Left kidney (tissue), 2 donors: ENCODE measurements around the gene ERC2. TPM values are rescaled to one million over a fixed set of nuclear protein-coding genes. Genes with fewer than 3 reads are reported as not detected.

Source experiments
- DNase-seq: peaks from one replicate; pipeline ENCODE4 v3.0.0-alpha.2; 2013
- polyA plus RNA-seq: library from polyadenylated mRNA; unstranded; fragments of 120-200 nt; gene quantifications from one replicate; pipeline ENCODE4 v1.2.1, GENCODE V29; 2013; ENCODE audit not compliant: insufficient read length

The ERC2 gene
- polyA plus RNA-seq, 1 donor: 3.9 TPM

DNA sequence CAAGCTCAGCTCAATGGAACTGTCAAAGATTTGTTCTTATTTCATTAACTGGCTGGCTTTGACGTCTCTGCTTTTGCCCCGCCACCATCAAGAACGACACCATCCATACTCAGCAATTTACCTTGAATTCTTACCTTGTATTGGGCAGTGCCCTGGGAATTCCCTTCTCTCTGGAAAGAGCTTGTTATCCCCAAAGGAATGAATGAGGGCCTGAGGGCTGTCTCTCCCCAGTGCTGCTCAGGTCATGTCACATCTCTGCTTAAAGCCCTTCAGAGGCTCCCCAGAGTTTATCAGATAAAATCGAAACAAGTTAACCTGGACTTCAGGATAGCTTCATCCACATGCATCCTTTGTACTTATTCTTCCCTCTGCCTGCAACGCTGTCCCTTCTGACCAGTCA lies 975.3 kb downstream of the ERC2 start:
- DNase-seq: no peak

DNA sequence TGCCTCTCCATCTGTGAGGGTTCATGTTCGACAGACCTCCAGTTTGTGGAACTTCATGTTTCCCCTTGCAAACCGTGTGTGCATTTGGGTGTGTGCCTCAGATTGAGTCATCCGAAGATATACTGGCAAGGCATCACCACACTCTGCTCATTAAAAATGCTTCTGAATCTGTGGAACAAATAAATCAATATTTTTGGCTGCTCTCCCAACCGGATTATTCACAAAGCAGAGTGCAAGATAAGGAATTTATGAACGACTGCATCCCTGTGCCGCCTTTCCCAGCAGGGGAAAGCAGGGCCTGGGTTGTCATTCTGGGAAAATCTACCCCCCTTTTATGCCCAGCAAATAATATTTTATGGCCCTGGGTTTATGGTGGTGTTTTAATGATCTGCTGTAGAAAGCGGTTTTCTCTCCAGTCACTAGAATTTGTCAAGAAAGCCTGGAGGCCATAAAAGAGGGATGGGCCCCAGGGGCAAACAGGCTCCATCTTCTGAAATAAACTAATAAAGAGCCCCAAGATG lies 976.9 kb downstream of the ERC2 start:
- no peak for DNase-seq

DNA sequence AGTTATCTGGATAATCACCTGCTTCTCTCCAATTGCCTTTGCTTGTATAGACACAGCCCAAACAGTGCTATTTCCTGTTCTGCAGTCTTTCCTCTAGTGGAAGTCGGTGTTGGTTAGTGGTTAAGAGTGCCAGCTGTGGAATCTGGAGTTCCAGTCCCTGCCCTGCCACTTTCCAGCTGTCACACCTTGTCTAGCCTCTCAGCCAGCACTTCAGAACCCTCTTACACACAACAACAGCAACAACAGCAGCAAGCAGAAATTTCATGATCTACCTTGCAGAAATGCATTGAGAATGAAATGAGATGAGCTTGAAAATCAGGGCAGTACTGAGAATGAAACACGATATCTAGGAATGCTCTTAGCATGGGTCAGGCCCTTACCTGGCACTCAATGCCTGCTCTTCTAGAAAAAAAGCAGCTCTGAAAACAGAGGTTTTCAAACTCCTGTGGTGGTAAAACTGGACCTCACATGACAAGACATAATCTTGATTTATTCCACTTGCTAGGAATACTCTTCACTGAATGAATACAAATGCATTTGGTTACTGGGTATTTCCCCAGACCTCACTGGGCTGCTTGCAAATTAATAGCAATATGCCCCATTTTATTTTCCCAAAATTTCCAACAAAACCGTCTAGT lies 977.9 kb downstream of the ERC2 start:
- DNase-seq: no peak

DNA sequence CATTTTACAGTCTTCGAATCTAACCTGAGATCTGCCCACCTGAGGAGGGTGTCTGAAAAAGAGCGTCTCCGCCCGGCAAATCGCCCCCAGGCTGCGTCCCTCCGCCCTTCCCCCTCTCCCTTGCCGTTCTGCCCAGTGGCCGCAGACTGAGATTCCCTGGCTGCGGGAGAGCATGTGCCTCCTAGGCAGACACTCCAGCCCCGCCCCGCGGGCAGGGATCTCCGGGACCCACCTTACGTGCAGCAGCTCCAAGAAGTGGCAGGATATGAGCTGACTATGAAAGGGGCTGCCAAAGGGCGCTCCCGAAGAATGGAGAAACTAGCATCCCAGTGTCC lies 978.5 kb downstream of the ERC2 start:
- no peak for DNase-seq

DNA sequence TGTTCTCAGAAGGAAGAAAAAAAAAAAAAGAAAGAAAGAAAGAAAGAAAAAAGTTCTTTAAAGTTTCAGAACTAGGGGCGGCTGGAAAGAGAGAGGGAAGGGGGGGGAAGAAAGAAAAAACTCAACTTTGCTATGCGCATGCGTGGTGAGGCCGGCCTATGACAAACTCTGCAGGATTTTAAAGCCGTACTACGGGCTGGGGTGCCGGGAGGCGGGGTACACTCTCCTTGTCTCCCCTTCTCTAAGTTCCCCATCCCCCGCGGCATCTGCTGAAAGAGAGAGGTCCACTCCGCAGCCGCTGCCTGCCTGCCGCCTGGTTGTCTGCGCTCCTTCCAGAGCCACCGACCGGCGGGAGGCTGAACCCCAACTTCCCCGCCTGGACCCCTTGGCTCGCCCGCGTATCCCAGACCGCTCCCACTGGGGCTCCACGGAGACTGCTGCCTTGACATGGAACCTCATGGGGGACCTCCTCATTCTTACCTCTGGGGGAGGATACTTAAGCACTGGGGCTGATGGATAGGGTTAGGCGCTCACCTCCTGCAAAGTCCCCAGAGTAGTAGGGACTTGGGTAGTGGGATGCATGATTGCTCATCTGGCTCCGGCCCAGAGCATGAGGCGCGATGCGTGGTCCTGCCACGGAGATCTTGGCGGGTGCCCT lies 979.7 kb downstream of the ERC2 start:
- peak; percentile 86 for DNase-seq

DNA sequence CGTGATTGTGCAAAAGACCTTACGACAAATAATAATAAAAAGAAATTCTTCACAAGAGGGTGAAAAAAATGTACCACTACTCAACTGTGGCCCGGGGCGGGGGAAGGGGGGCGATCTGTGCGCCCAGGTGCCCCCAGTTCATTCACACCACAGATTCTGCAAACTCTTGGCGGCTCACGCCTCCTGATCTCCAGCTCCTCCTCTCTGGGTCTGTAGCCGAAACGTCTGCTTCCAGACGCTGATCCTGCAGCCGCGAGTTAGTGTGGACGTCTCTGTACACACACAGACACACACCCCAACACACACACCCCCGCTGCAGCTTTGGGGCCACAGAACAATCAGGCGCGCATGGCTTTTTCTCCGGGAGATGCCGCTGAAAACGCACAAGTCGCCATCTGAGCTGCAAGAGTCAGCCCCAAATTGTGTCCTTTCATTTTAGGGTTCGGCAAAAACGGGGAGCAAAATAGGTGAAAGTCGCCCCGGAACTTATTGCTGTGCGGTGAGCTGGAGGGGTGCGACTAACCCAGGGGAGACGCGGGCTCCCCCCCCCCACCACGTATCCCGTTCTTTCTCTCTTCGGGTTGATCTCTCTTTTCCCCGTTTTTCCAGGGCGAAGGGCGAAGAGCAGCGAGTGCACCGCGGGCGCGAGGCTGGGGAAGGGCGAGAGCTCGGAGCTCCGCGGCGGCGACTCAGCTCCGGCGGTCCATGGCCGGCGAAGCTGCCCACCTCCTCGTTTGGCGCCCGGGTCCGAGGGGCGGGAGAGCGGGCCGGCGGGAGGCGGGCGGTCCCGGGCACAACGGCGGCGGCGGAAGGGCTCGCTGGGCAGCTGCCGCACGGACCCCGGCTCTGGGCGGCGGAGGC lies 980.7 kb downstream of the ERC2 start:
- DNase-seq: no peak

DNA sequence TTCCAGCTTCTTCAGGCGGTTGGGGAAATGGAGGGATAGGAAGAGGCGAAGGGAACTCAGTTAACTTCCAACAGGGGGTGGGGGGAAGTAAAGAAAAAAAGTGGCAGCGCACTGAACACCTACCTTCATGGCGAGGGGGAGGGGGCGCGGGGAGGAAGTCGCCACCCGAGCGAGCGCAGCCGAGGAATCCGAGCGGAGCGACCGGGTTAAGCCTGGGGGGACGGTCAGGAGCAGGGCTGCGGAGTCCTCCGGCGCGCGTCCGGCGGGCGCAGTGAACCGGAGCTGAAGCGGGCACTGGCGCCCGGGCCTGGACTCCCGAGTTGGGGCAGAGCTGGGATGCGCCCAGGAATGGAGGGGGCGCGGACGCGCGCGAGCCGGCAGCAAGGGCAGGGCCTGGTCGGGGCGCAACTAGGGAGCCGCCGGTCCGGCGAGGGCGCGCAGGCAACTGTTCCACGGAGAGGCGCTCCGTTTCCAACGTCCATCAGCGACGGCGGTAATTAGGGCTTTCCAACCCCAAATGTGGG lies 981.3 kb downstream of the ERC2 start, which contains the start of gene WNT5A:
WNT5A (minus strand) TSS at position 450 of the 524 bp plus-strand sequence; CDS start at position 129, 321 bp downstream.
- no peak for DNase-seq

DNA sequence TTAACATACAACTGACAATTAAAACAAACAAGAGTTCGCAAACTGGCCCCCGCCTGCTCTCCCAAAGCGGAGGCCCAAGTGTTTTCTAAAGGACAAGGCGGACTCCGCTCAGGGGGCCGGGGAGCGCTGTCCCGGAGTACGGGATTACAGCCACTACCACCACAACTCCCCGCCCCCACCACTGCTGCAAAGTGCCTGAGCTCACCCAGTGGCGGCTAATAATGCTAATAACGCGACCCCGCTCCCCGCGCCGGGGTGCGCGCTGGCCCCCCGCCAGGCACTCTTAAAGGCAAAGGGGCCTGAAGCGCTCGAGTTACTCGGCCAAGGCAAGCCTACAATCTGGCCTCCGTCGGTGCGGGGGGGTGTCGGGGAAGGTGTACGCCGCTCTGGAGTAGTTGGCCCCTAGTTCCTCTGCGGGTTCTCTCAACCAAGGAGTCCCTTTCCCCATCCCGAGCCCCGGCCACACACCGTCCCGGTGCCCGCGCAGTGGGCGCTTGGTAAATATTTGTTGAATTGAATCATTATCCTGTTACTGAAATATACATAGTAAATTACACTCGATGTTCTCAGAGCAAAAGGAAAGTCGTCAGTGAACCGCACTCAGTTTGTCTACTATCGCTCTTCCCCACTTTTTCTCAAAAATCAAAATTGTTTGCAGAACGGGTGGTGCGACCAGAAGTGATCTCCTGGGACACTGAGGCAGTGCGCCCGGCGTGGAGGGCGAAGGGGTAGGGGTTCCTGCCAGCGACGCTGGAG lies 982.0 kb downstream of the ERC2 start:
- DNase-seq: no peak

DNA sequence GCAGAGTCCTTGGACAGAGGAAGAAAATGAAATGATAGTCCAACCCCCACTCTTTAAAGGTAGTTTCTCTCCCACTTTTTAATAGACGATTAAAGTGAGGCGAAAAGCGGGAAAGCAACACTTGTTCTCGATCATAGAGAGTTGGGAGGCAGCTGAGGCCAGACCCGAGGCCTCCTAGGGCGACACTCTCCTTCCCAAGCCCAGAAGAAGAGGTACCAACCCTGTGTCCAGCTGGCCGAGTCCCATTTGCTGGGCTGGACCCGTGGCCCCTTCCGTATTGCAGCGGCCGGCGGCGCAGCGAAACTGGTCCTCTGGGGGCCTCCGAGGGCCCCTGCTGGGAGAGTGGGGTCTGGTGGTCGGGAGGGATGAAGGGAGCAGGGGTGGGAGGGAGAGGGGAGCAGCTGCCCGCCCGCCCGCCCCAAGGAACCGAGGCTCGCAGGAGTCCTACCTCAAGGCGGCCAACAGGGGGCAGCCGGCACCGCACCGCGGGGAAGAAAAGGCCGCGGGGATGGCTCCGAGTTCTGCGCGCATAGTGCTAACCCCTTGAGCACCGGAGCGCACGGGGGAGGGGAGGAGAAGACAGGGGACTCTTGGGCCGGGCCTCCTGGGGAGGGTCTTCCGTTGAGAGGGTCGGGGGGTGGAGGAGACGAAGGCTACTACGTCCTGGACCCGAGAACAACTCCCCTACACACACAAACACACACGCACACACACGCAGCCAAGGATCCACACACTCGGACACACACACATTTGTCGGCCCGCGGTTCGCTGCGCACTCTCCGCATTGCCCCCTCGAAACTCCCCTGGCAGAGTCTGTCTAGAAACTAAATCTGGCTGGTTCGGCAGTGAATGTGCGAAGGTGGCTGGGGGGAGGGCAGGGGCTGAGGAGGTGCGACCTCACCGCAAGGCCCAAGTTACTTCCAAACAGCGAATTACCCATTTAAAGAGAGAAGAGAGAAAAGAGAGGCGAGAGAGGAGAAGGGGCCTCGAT lies 983.2 kb downstream of the ERC2 start:
- peak; percentile 84 for DNase-seq

DNA sequence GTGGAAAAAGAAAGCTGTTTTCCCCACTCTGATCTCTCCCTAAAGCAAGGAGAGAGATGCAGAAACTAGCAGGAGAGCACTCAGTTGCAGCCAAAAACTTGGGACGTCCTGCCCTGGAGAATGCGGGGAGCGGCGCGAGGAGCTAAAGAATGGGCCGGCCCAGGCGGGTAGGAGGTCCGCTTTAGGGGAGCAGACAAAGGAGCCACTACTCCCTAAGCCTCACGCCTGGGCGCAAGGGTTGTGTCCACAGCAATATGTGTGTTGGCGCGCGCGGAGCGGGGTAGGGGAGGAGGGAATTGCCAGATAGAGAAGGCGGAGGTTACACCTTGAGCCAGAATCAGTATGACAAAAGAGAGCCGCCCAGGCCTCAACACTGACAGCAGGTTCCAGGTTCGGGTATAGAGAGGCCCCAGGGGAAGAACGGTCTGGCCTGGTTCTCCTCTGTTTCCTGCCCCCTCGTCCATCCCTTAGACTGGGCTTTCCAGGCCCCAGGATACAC lies 984.0 kb downstream of the ERC2 start:
- DNase-seq: no peak

DNA sequence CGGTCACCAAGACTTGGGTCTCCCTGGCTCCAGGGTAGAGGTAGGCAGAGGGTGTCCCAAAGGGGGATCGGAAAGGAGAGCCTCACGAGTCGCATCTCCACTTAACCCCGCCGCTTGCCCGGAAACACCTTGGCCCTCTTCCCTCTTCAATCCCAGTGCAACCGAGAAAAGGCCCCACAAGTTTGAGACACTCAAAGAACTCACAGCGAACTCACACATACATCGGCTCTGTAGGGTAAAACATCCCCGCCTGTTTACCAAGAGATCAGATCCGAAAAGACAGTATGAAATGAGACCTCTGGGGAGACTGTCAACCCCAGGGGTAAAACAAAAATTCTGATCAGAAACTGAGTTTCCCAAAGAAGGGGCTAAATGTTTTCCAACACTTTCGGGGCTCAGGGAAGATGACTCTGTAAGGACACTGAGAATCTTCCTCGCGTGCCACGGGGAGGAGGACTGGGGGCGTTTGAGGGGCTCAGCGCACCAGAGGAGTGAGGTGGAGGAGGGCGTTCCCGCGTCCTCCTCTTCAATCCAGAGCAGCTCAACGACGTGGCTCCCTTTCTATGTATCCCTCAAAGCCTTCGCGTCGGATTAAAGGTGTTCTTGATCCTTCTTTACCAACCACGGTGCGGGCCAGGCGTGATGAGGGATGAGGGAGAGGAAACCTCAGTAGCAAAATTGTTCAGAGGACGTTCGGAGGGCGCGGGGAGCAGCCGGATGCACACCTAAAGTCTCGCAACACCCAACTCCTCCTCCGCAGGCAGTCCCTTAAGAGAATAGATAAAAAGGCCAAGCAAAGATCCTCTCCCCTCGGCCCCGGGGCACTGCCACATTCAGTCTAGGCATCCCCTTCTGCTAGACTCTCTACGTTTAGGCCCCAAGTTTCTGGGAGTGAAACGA lies 984.8 kb downstream of the ERC2 start:
- no peak for DNase-seq

DNA sequence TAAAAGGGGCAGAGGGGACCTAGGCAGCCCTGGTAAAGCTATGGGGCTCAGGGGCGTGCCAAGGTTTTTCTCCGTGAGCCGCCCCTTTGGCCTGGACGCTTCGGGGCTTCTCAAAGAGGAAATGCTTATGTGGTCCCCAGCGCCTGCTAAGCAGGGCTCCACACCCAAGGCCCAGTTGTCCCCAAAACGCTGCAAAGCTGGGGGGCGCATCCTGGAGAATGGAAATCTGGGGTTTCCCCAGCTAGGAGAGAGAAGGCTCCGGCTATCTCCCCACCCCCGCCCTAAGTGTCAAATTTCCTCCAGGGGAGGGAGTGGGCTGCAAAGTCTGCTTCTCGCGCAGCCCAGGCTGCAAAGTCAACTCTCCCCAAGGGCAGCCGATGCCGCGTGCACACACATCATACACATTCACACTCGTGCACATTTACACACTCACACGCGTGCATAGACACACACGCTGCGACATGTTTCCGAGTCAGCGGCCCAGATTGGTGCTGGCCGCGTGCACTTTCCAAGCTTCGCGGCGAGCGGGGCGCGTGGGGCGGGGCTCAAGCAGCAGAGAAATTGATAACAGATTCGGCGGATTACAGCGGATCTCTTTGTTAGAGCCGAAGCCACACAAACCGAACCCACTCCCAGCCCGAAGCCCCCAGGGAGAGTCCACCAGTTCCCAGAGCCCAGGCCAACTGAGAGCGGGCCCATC lies 985.6 kb downstream of the ERC2 start:
- no peak for DNase-seq

DNA sequence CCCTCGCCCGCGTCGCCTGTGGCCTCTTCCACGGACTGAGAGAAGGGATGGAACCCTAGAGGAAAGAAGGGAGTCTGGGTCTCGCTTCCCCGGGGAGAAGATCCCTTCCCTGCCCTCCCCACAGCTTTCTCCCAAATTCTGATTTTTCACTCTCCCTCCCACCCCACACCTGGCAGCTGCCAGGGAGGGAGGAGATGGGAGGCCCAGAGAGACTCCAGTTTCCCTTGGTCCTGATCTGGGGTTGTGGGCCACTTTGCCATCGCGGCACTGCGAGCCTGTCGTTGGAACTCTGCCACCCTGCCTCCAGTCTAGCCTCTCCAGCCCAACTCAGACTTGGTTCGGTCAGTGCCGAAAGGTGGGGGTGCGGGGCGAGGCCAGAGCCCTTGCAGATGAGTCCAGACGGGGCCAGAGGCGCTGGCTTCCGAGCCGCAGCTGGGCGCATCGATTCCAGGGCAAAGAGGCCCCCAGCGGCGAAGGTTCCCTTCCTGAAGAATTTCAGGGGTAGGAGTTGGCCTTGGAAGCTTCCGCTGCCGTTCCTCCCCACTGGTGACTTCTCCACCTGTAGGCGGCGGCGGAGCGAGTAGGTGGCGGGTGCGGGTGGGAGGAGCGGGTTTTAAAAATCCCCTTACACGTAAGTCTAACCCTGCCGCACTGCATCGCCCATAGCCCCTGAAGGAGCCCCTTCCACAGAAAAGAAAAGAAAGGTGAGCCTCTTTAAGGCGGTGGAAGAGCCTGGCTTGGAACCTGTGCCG lies 986.3 kb downstream of the ERC2 start:
- no peak for DNase-seq

DNA sequence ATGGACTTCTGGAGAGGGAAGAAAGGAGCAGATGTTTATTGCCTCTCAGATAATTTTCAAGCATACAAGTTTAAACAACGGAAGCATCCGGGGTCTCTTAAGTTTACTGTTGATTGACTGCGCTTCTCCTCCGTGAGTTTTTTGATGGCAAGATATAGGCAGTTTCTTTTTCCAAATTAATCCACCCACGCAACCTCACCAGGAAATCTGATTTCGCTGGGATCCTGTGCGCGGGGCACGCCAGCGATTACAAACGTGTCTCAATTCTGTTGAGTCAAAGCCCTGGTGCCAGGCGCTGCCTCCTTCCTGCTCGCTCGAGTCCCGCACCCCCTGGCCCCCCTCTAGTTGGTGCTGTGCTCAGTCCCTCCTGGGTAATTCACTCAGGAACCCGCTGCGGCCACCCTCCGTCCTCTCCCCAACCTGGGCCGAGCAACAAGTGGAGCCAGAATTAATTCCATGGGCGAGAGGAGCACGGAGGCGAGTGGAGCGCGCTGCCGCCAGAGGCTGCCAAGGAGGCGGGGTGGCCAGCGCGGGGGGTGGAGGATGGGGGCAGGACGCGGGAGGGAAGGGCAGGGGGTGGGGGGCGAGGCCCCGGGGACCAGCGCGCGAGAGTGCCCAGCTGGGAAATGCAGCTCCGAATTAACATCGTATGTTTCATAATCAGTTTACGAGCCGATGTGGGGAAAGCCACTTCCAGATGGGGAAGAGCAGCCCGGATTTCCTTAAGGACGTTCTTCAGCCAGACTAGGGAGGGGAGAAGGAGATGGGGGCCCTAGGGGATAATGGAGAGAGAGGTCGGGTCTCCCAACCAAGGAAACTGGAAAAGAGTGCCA lies 987.1 kb downstream of the ERC2 start:
- DNase-seq: no peak

DNA sequence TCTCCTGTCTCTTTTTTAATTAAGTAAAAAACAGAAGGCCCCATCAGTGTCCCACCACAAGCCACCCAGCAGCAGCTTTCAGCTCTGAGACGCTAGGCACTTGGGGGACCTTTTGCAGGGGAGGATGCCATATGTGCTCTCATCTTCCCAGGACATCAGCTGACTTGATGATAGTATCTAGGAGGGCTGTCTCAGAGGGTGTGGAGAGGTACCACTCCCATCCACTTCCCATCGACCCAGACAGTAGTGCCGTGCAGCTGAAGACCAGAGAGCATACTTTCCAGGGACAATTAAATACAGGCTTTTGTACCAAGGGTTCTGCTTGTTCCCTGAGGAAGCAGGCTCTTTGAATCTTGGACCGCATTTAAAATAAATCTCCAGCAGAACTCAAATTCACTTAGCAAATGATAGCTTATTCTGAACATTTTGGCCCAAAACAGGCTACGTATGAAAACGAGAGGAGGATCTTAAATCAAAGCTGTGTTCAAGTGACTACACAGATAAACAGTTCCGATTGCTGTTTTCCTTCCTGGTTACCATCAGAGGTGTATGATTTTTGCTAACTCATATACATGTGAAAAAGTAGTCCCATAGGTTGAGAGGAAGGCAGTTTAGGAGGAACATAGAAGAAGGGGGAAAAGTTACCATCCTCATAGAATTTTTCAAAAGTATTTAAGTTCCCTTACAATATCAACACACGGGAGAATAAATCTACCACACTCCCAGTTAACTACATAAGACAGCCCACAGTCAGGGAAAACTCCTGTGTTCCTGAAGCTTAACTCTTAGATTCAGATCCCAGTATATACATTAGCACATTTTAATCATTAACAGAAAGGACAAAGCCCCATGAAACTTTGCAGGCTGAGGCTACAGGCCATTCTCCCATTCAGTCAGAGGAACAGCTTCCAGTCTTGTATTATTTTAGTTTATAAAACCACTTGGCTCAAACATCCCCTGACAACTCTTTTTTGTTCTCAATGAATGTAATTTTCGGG lies 990.7 kb downstream of the ERC2 start:
- DNase-seq: no peak

DNA sequence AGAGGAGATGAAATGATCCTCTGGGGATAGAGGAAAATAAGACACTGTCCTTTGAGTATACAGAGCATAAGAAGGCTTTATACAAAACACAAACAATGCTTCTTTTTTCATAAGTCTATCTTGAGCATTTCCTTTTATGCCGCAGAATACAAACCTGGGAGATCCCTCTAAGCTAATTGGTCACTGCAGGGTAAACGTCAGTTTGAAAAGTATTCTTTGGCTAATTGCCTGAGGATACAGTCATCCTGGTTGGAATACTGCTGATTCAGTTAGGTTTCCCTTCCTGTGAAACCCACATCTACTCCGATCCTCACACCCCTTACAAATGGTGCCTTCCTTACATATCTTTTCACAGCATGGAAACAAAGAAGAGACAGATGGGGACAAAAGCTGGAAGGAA lies 991.8 kb downstream of the ERC2 start:
- DNase-seq: no peak
